ENCODE results near the gene MTG1.
A peak's percentile ranks its signal among the peaks of the same experiment; 100 is the strongest.

MTG1 gene, protein sequence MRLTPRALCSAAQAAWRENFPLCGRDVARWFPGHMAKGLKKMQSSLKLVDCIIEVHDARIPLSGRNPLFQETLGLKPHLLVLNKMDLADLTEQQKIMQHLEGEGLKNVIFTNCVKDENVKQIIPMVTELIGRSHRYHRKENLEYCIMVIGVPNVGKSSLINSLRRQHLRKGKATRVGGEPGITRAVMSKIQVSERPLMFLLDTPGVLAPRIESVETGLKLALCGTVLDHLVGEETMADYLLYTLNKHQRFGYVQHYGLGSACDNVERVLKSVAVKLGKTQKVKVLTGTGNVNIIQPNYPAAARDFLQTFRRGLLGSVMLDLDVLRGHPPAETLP

GRCh38 chr10:133394064-133394663 is at the start of gene MTG1:
Gene MTG1 (plus strand): TSS chr10:133394157. CDS start chr10:133394221, 64 bp downstream.
- DNase-seq = peak; percentile 78

- DNase-seq = no peak
Measured at GRCh38 chr10:133344236-133344635, 49.7 kb upstream of the MTG1 start.

GRCh38 chr10:133346413-133346812 is 47.5 kb upstream of the MTG1 start:
- no peak for DNase-seq

- DNase-seq = no peak
Measured at GRCh38 chr10:133347710-133348517, 46.0 kb upstream of the MTG1 start.

- DNase-seq = no peak
Measured at GRCh38 chr10:133349160-133349568, 44.8 kb upstream of the MTG1 start.

- no peak for DNase-seq
Measured at GRCh38 chr10:133349577-133350011, 44.4 kb upstream of the MTG1 start.

- no peak for DNase-seq
Measured at GRCh38 chr10:133350283-133350949, 43.5 kb upstream of the MTG1 start.

- DNase-seq = no peak
Measured at GRCh38 chr10:133350950-133351329, 43.0 kb upstream of the MTG1 start.

DNA sequence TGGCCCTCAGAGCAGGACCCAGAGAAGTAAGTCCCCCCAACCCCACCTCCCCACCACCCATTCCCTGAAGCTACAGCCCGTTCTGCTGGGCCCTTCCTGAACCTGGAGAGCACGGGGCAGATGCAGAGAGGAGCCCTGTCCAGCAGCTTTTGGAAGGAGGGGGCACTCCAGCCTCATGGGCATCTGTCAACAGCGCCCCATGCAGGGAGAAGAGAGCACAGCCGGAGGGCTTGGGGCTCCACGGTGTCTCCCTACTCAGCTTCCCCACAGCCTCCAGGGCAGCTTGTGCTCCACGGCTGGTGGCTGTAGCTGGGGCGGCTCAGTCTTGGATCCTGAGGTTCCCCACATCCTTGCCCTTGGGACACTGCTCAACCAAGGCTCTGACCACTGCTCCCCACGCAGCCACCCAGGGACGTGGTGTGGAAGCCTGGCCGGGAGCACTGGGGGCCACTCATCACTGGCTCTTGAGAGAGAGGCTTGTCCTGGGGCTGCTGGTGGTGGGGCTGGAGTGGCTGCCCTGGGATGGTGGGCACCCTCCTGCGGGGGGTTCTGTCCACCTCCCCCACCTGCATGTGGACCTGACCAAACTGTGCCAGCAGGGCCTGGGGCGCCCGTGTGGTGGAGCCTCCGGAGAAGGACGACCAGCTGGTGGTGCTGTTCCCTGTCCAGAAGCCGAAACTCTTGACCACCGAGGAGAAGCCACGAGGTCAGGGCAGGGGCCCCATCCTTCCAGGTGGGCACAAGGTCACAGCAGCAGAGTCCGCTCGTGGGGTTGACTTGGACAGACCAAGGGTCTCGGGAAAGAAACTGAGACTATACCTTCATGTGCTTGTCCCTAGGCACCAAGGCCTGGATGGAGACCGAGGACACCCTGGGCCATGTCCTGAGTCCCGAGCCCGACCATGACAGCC is 42.3 kb upstream of the MTG1 start:
- no peak for DNase-seq

GRCh38 chr10:133353202-133353959 is 40.6 kb upstream of the MTG1 start:
- no peak for DNase-seq

- no peak for DNase-seq
Measured at GRCh38 chr10:133353988-133354605, 39.9 kb upstream of the MTG1 start.

DNA sequence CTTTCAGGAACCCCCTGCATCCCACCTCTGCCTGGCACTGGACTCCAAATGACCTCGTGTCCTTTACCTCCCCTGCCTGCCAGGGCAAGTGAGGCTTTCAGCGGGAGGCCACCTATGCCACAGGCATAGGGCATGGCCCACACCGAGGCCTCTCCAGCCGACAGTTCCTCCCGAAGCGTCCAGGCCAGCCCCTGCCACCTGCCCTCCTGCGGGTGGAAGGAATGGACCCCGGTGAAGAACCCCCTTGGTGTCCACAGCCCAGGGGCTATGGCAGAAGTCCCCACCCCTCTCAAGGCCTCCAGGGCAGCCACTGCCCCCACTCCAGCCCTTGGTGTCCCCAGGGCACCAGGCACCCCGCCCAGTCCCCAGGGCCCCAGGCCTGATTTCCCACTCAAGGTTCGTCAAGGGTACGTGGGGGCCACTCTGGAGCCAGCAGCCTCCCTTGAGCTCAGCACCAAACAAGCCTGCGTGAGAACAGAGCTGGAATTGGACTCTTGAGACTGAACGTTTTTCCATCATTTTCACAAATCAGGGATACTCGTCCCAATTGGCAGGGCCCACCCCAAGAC is 39.2 kb upstream of the MTG1 start:
- DNase-seq = no peak

DNA sequence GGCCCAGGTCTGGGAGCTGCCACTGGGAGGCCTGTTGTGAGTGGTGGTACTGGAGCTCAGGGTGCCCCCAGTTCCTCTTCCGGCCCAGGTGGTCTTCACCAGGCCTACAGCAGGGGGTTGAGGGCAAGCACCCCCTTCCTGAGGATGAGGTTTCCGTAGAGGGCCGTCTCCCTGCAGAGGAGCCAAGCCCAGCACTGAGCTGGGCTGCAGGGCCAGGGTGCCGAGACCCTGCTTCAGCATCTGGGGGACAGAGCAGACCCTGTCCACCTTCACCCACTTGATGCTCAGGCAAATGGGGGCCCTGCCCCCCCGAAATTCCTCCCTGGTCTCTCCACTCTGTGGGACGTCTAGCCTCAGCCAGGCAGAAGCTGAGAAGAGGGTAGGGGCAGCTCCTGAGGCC is 38.7 kb upstream of the MTG1 start:
- no peak for DNase-seq

DNA sequence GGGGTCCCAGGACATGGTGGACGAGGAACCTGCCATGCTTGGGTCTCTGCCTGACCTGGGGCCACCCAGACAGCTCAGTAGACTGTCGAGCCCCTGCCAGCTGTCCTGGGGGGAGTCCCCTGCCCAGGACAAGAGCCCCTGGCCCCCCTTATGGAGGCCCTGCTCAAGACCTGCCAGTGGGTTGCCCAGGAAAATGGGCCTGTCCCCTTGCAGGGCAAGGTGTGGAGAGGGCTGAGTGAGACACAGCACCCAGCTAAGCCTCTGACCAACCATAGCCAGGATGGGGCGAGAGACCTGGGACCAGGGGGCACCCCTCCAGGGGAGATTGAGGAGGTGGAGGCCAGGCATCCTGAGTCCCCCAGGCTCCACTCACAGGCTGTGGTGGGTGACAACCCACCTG is 38.0 kb upstream of the MTG1 start:
- DNase-seq = no peak

DNA sequence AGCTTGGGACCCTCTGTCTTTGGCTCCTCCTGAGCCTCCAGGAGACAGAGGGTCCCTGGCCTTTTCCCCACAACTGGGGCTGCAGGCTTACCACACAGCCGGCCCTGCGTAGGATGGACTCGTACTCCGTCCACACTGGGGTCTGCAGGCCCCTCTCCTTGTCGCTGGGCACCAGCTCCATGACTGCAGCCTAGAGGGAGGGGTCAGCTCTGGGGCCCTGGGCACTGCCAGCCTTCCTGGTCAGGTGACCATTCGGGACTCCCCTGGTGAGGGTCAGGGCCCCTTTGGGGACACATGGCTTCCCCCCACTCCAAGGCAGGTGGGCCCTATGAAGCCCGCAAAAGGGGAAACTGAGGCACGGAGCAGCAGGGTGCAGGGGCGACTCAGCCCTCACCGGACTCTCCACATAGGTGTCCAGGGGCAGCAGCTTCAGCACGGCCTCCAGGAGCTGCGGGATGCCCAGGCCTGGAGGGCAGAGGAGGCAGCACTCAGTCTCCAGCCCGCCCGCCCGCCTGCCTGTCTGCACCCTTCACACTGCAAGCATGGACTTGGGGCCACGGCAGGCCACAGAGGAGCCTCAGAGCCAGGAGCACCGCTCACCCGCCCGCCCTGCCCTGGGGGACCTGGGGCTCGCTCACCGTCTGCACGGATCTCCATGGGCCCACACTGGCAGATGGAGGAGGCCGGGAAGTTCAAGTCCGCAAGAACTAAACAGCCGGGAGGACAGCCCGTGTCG is 37.2 kb upstream of the MTG1 start:
- DNase-seq = no peak

GRCh38 chr10:133357285-133358161 is 36.4 kb upstream of the MTG1 start, which contains the start of gene FUOM:
Gene FUOM (minus strand): TSS chr10:133358019. CDS start chr10:133358007, 12 bp downstream.
- peak; percentile 28 for DNase-seq

GRCh38 chr10:133358162-133358924 is 35.6 kb upstream of the MTG1 start:
- no peak for DNase-seq

DNA sequence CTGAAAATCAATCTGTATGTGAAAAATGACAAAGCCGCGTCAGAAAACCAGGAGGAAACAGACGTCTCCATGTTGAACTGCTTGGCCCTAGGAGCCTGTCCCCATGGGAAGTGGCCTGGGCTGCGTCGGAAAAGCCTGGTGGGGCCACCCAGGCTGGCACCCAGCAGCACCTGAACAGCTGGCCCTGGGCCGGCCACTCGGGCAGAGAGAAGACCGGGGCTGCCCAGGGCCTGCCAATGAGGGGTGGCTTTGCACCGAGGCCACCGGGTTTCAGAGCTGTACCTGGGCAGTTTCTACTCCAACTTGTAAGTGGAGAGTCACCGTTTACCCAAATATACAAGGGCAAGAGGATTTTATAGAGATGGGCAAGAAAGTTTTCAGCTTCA is 35.0 kb upstream of the MTG1 start:
- no peak for DNase-seq

Measured in NCI-H2171 (cell line).